Measurements from ENCODE around the gene SART1. TPM values are rescaled to one million over a fixed set of nuclear protein-coding genes. Genes with fewer than 3 reads are reported as not detected.
A peak's percentile ranks its signal among the peaks of the same experiment; 100 is the strongest.

Gene SART1
- total RNA-seq, 4 donors from 2014 or later, result 49.6 to 73.7 (median 62.3) TPM

DNA sequence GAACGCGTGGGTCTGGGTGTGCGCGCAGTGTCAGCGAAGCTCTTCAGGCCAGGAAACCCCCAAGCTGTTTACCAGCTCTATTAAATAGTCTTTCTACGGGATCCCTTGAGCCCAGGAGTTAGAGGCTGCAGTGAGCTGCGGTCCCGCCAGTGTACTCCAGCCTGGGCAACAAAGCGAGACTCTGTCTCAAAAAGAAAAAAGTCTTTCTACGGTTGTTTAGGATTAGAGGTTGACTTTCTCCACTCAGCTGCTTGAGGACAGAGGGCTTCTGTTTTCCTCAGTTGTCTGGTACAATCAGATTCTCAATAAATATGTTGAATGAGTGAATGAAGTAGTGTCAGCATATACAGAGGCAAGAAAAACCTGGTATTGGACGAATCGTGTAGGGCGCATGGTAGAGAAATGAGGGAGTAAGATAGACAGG lies 619 bp downstream of the SART1 start:
- H3K4me1 ChIP-seq, result peaks cover 0 to 34% (median 21%) of the 10 kb centered on the region in 4 donors
- peak overlapping the region; percentile 91 to 100 (median 96) for H3K4me3 ChIP-seq
- no peaks in the 10 kb centered on the region for H3K27me3 ChIP-seq
- 3 to 4% methylated on average over 8 to 13 of the region's 13 CpGs for WGBS, 2 donors
- no peaks in the 10 kb centered on the region for H3K9me3 ChIP-seq
- no peak for TF ChIP-seq EP300 (IDR thresholded peaks at IDR 0.05)
- TF ChIP-seq, protein P1, sequence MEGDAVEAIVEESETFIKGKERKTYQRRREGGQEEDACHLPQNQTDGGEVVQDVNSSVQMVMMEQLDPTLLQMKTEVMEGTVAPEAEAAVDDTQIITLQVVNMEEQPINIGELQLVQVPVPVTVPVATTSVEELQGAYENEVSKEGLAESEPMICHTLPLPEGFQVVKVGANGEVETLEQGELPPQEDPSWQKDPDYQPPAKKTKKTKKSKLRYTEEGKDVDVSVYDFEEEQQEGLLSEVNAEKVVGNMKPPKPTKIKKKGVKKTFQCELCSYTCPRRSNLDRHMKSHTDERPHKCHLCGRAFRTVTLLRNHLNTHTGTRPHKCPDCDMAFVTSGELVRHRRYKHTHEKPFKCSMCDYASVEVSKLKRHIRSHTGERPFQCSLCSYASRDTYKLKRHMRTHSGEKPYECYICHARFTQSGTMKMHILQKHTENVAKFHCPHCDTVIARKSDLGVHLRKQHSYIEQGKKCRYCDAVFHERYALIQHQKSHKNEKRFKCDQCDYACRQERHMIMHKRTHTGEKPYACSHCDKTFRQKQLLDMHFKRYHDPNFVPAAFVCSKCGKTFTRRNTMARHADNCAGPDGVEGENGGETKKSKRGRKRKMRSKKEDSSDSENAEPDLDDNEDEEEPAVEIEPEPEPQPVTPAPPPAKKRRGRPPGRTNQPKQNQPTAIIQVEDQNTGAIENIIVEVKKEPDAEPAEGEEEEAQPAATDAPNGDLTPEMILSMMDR (IDR thresholded peaks at IDR 0.05), result no peak
- no peak for TF ChIP-seq POLR2A (IDR thresholded peaks at IDR 0.05)
- H3K36me3 ChIP-seq, result peaks cover 0 to 36% (median 23%) of the 10 kb centered on the region in 3 donors
- no peak for DNase-seq (ENCODE audit: low spot score in 2 of 2)
- peak overlapping the region; percentile 76 to 96 (median 90) for H3K27ac ChIP-seq

DNA sequence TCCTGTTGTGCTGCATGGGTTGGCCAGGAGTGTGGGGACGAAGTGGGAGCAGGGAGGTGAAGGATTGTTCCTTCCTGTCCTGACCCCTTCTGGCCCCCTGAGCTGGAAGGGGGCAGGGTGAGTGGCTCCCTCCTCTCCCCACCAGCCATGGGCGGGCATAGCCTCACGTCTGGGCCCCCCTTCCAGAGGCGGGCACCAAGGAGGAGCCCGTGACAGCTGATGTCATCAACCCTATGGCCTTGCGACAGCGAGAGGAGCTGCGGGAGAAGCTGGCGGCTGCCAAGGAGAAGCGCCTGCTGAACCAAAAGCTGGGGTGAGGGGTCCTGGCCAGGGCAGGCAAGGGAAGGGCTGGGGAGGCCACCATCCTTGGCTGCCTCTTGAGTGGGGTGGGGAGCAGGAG lies 3.4 kb downstream of the SART1 start:
- no peak for DNase-seq (ENCODE audit: low spot score in 2 of 2)
- Histone ChIP-seq H3K27ac (no peak overlapping the region), H3K4me1 (peaks cover 0 to 39% (median 21%) of the 10 kb centered on the region in 4 donors), H3K27me3 (no peaks in the 10 kb centered on the region), H3K4me3 (no peak overlapping the region), H3K9me3 (no peaks in the 10 kb centered on the region), H3K36me3 (peaks cover 3 to 63% (median 40%) of the 10 kb centered on the region in 3 donors)
- WGBS, 2 donors, result 76 to 91% methylated on average over 9 to 10 of the region's 10 CpGs
- TF ChIP-seq POLR2A (IDR thresholded peaks at IDR 0.05) (no peak), EP300 (IDR thresholded peaks at IDR 0.05) (no peak)
- TF ChIP-seq, protein P1 (IDR thresholded peaks at IDR 0.05), result no peak

DNA sequence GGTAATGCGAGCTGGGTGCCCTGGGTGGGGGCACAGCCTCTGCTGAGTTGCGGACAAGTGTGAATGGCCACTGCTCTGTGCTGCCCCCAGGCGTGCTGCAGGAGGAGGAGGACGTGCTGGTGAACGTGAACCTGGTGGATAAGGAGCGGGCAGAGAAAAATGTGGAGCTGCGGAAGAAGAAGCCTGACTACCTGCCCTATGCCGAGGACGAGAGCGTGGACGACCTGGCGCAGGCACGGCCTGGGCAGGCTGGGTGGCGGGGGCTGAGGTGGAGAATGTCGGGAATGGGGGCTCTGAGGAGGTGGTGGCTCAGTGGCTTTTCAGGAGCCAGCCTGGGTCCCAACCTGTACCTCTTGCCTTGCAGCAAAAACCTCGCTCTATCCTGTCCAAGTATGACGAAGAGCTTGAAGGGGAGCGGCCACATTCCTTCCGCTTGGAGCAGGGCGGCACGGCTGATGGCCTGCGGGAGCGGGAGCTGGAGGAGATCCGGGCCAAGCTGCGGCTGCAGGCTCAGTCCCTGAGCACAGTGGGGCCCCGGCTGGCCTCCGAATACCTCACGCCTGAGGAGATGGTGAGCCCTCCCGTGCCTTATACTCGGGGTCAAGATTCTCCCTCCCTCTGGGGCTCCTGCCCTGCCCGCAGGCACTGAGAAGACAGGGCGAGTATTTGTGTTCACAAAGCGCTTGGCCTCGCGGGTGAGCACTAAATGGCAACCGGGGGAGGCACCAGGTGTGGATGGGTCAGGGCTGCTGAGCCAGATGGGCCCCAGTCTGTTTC lies 4.6 kb downstream of the SART1 start:
- Histone ChIP-seq H3K27ac (no peak overlapping the region), H3K27me3 (no peaks in the 10 kb centered on the region), H3K36me3 (peaks cover 3 to 70% (median 40%) of the 10 kb centered on the region in 3 donors), H3K9me3 (no peaks in the 10 kb centered on the region), H3K4me1 (peaks cover 0 to 33% (median 20%) of the 10 kb centered on the region in 4 donors), H3K4me3 (no peak overlapping the region)
- TF ChIP-seq, protein P1 (IDR thresholded peaks at IDR 0.05), result no peak
- TF ChIP-seq EP300 (IDR thresholded peaks at IDR 0.05), result no peak
- TF ChIP-seq POLR2A (IDR thresholded peaks at IDR 0.05), result no peak
- 90% methylated on average over 36 of the region's 36 CpGs for WGBS, 2 donors
- DNase-seq (ENCODE audit: low spot score in 2 of 2), result no peak

DNA sequence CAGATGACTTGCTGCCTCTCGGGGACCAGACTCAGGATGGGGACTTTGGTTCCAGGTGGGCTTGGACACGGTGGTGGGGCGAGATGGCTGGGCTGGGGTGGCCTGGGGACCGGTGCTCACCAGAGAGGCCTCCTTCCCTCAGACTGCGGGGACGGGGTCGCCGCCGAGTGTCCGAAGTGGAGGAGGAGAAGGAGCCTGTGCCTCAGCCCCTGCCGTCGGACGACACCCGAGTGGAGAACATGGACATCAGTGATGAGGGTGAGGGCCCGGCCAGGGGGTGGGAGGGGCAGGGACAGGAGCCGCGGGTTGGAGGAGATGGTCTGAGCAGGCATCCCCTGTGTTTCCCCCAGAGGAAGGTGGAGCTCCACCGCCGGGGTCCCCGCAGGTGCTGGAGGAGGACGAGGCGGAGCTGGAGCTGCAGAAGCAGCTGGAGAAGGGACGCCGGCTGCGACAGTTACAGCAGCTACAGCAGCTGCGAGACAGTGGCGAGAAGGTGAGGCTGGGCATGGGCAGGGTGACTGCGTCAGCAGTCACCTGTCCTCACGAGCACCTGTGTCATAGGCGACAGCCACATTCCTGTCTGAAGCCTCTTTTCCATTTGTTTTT lies 5.9 kb downstream of the SART1 start:
- TF ChIP-seq POLR2A (IDR thresholded peaks at IDR 0.05) (no peak), EP300 (IDR thresholded peaks at IDR 0.05) (no peak)
- TF ChIP-seq, protein P1 (IDR thresholded peaks at IDR 0.05), result no peak
- Histone ChIP-seq H3K27ac (no peak overlapping the region), H3K27me3 (no peaks in the 10 kb centered on the region), H3K36me3 (peaks cover 3 to 80% (median 40%) of the 10 kb centered on the region in 3 donors), H3K4me3 (no peak overlapping the region), H3K9me3 (no peaks in the 10 kb centered on the region), H3K4me1 (peaks cover 0 to 30% (median 16%) of the 10 kb centered on the region in 4 donors)
- DNase-seq (ENCODE audit: low spot score in 2 of 2), result no peak
- WGBS, 2 donors, result 90 to 93% methylated on average over 29 to 30 of the region's 30 CpGs

All from tibial nerve (tissue), 4 donors.